HEK293 (cell line): ENCODE results near the gene IL4R.

Experiments
- CTCF ChIA-PET: fragments of 350-600 bp; formaldehyde crosslinking; extraction: SDS; loops from one replicate; lab custom pipeline; 2021; ENCODE audit warnings: antibody characterized with exemption; lab: Yijun Ruan, JAX
- POLR2A ChIA-PET: fragments of 300-600 bp; formaldehyde crosslinking; extraction: SDS; loops from one replicate; lab custom pipeline; 2020; ENCODE audit warnings: antibody characterized with exemption, inconsistent platforms; lab: Yijun Ruan, JAX
- H3K27ac ChIP-seq: fragments of 200-500 bp; sonication (Bioruptor generic); 2 replicates; pipeline ENCODE4 v1.5.1; 2014; ENCODE audit warnings: low read depth, low read length, control low read depth, inconsistent platforms; ENCODE audit errors: extremely low read depth
- H3K36me3 ChIP-seq, 2 experiments: fragments of 200-500 bp in 1 of 2; sonication (Bioruptor generic) in 1 of 2; 1 replicate in 1 of 2; 2 replicates in 1 of 2; pipeline ENCODE4 v1.5.1; 2014 to 2017; ENCODE audit warnings: inconsistent platforms in 2 of 2, low read length in 2 of 2; ENCODE audit not compliant: control insufficient read depth in 2 of 2, insufficient read depth in 1 of 2
- H3K4me1 ChIP-seq: fragments of 200-500 bp; sonication (Bioruptor generic); 2 replicates; pipeline ENCODE4 v1.5.1; 2014; ENCODE audit warnings: mild to moderate bottlenecking, low read length, inconsistent platforms; ENCODE audit not compliant: control insufficient read depth, insufficient read depth
- H3K4me3 ChIP-seq: 2 replicates; pipeline ENCODE4 v1.5.1; 2011; ENCODE audit warnings: low read depth, mild to moderate bottlenecking, control low read depth, low read length, moderate library complexity
- H3K9me3 ChIP-seq: fragments of 200-500 bp; sonication (Bioruptor generic); 2 replicates; pipeline ENCODE4 v1.5.1; 2014; ENCODE audit warnings: low read depth, low read length, inconsistent platforms; ENCODE audit not compliant: control insufficient read depth, insufficient read depth
- GLI2 ChIP-seq: fragments of 450-650 bp; formaldehyde crosslinking; IDR thresholded peaks from 2 replicates; pipeline ENCODE4; 2017; ENCODE audit warnings: missing biosample characterization, missing genetic modification characterization, low read depth, borderline replicate concordance
- IKZF3 ChIP-seq: fragments of 450-650 bp; IDR thresholded peaks from 2 replicates; pipeline ENCODE4 v1.5.0; 2018; ENCODE audit warnings: missing biosample characterization, mild to moderate bottlenecking, missing genetic modification characterization, moderate library complexity
- PRDM10 ChIP-seq: fragments of 450-650 bp; formaldehyde crosslinking; IDR thresholded peaks from 2 replicates; pipeline ENCODE4 v1.5.1; 2016; ENCODE audit warnings: missing biosample characterization, missing genetic modification characterization
- WT1 ChIP-seq: fragments of 450-650 bp; formaldehyde crosslinking; IDR thresholded peaks from 2 replicates; pipeline ENCODE4 v1.5.1; 2016; ENCODE audit warnings: missing biosample characterization, missing genetic modification characterization
- ZBTB26 ChIP-seq: fragments of 450-650 bp; formaldehyde crosslinking; optimal IDR thresholded peaks from 2 replicates; pipeline ENCODE3; 2016; ENCODE audit warnings: missing biosample characterization, mild to moderate bottlenecking, missing genetic modification characterization
- ZBTB48 ChIP-seq: fragments of 450-650 bp; formaldehyde crosslinking; IDR thresholded peaks from 2 replicates; pipeline ENCODE4 v1.5.1; 2016; ENCODE audit warnings: missing biosample characterization, missing genetic modification characterization
- ZNF146 ChIP-seq: fragments of 450-650 bp; formaldehyde crosslinking; IDR thresholded peaks from 2 replicates; pipeline ENCODE4 v1.5.1; 2016; ENCODE audit warnings: missing biosample characterization, missing genetic modification characterization
- ZNF157 ChIP-seq: fragments of 450-650 bp; formaldehyde crosslinking; IDR thresholded peaks from 2 replicates; pipeline ENCODE4 v1.5.1; 2016; ENCODE audit warnings: missing biosample characterization, missing genetic modification characterization
- ZNF18 ChIP-seq: fragments of 450-650 bp; formaldehyde crosslinking; IDR thresholded peaks from 2 replicates; pipeline ENCODE4 v1.5.1; 2016; ENCODE audit warnings: missing biosample characterization, missing genetic modification characterization
- ZNF223 ChIP-seq: fragments of 450-650 bp; formaldehyde crosslinking; IDR thresholded peaks from 2 replicates; pipeline ENCODE4 v1.5.1; 2016; ENCODE audit warnings: missing biosample characterization, missing genetic modification characterization
- ZNF433 ChIP-seq: fragments of 450-650 bp; formaldehyde crosslinking; IDR thresholded peaks from 2 replicates; pipeline ENCODE4 v1.5.1; 2016; ENCODE audit warnings: missing biosample characterization, missing genetic modification characterization, low read depth
- ZNF529 ChIP-seq: fragments of 450-650 bp; formaldehyde crosslinking; IDR thresholded peaks from 2 replicates; pipeline ENCODE4 v1.5.1; 2017; ENCODE audit warnings: missing genetic modification characterization, missing biosample characterization; ENCODE audit not compliant: insufficient replicate concordance
- ZNF548 ChIP-seq: fragments of 450-650 bp; formaldehyde crosslinking; IDR thresholded peaks from 2 replicates; pipeline ENCODE4 v1.5.1; 2016; ENCODE audit warnings: missing biosample characterization, missing genetic modification characterization
- ZNF596 ChIP-seq: fragments of 450-650 bp; IDR thresholded peaks from 2 replicates; pipeline ENCODE4 v1.5.0; 2018; ENCODE audit warnings: missing biosample characterization, mild to moderate bottlenecking, missing genetic modification characterization, moderate library complexity
- ZNF600 ChIP-seq: fragments of 450-650 bp; formaldehyde crosslinking; IDR thresholded peaks from 2 replicates; pipeline ENCODE4 v1.5.1; 2016; ENCODE audit warnings: missing biosample characterization, missing genetic modification characterization
- ZNF626 ChIP-seq: fragments of 450-650 bp; sonication (Bioruptor Pico); formaldehyde crosslinking; IDR thresholded peaks from 2 replicates; pipeline ENCODE4 v1.5.1; 2018; ENCODE audit warnings: missing biosample characterization, missing genetic modification characterization, inconsistent platforms
- ZNF701 ChIP-seq: fragments of 450-650 bp; formaldehyde crosslinking; IDR thresholded peaks from 2 replicates; pipeline ENCODE4 v1.5.1; 2016; ENCODE audit warnings: missing biosample characterization, missing genetic modification characterization

Gene IL4R

GRCh38 chr16:27378871-27379481 lies 65.2 kb downstream of the IL4R start:
- POLR2A ChIA-PET = no interaction called here

GRCh38 chr16:27379919-27380318 lies 66.1 kb downstream of the IL4R start:
- Histone ChIP-seq H3K27ac (no peak overlapping the region), H3K4me1 (no peaks in the 10 kb centered on the region), H3K36me3 (no peaks in the 10 kb centered on the region), H3K4me3 (no peak overlapping the region)
- CTCF ChIA-PET = interaction anchor here (0.5 kb wide), 1 partner anchor 201 kb away, joined by 4 read pairs; no protein-coding TSS in a partner anchor
- TF ChIP-seq ZNF701 = no peak
- TF ChIP-seq ZNF433 (tag by site-specific recombination) = no peak
- no peak for TF ChIP-seq PRDM10 (tag by site-specific recombination)
- no peak for TF ChIP-seq WT1
- TF ChIP-seq, all 188 proteins: peak for 0
- POLR2A ChIA-PET = no interaction called here
- H3K9me3 ChIP-seq = no peaks in the 10 kb centered on the region

More at GRCh38 chr16:27378871-27379481, 65.2 kb downstream of the IL4R start:
- TF ChIP-seq ZNF529 (tag by site-specific recombination) (no peak), ZNF596 (tag by site-specific recombination) (no peak), WT1 (no peak), ZNF626 (tag by site-specific recombination) (no peak), ZBTB26 (tag by site-specific recombination) (no peak), ZBTB48 (tag by site-specific recombination) (no peak), ZNF600 (tag by site-specific recombination) (no peak), PRDM10 (tag by site-specific recombination) (no peak), ZNF157 (no peak), GLI2 (tag by site-specific recombination) (no peak), ZNF548 (tag by site-specific recombination) (no peak), ZNF223 (no peak), ZNF18 (tag by site-specific recombination) (no peak), IKZF3 (tag by site-specific recombination) (no peak), ZNF146 (no peak)
- CTCF ChIA-PET = interaction anchor here (0.7 kb wide), 1 partner anchor 210 kb away, joined by 3 read pairs; no protein-coding TSS in a partner anchor
- Histone ChIP-seq H3K36me3 (no peaks in the 10 kb centered on the region), H3K9me3 (no peaks in the 10 kb centered on the region), H3K27ac (no peak overlapping the region), H3K4me3 (no peak overlapping the region), H3K4me1 (no peaks in the 10 kb centered on the region)
